IMR-90 (cell line): Measurements from ENCODE around the gene PTX4.

Experiments used
- BHLHE40 ChIP-seq: fragments of 150-350 bp; IDR thresholded peaks from 2 replicates; pipeline ENCODE4 v1.6.1; 2016; ENCODE audit warnings: mild to moderate bottlenecking, low read depth, low read length
- CEBPB ChIP-seq: IDR thresholded peaks from 2 replicates; pipeline ENCODE4 v1.6.1; 2012; ENCODE audit warnings: low read depth, low read length, improper control_type of control experiment
- CTCF ChIP-seq: conservative IDR thresholded peaks from 2 replicates; pipeline ENCODE4 v1.5.1; 2012; ENCODE audit warnings: mild to moderate bottlenecking, low read depth, low read length, improper control_type of control experiment
- MXI1 ChIP-seq: IDR thresholded peaks from 2 replicates; pipeline ENCODE4 v1.6.1; 2012; ENCODE audit warnings: low read depth, mild to moderate bottlenecking, low read length, moderate library complexity, borderline replicate concordance
- NFE2L2 ChIP-seq: fragments of 150-350 bp; IDR thresholded peaks from 2 replicates; pipeline ENCODE4 v1.6.1; 2016; ENCODE audit warnings: low read depth, mild to moderate bottlenecking, low read length
- POLR2A ChIP-seq: IDR thresholded peaks from 2 replicates; pipeline ENCODE4 v1.6.1; 2012; ENCODE audit warnings: mild to moderate bottlenecking, low read depth, low read length
- RAD21 ChIP-seq: IDR thresholded peaks from 2 replicates; pipeline ENCODE4 v1.6.1; 2012; ENCODE audit warnings: low read length, improper control_type of control experiment
- USF2 ChIP-seq: fragments of 150-350 bp; IDR thresholded peaks from 2 replicates; pipeline ENCODE4 v1.6.1; 2017; ENCODE audit warnings: mild to moderate bottlenecking, antibody characterized with exemption, low read length, low read depth

- TF ChIP-seq CTCF (no peak), POLR2A (no peak), MXI1 (no peak), BHLHE40 (no peak), RAD21 (no peak), NFE2L2 (no peak), CEBPB (no peak), USF2 (no peak)
These were observed 25.8 kb upstream of the PTX4 start for GRCh38 chr16:1514507-1514906.
